A204.1 (cell line): Measurements from ENCODE around the gene CCDC57.
"Not testable (repeated sequence)": the region's sequence is repeated elsewhere in the genome, so short reads cannot be mapped to it uniquely, and the experiment has no call there.

Experiments
- FAIRE-seq: peaks from 2 replicates; lab custom pipeline; 2012; peaks lifted over from hg19 to GRCh38; lab: Jason Lieb, UNC

The CCDC57 gene

DNA sequence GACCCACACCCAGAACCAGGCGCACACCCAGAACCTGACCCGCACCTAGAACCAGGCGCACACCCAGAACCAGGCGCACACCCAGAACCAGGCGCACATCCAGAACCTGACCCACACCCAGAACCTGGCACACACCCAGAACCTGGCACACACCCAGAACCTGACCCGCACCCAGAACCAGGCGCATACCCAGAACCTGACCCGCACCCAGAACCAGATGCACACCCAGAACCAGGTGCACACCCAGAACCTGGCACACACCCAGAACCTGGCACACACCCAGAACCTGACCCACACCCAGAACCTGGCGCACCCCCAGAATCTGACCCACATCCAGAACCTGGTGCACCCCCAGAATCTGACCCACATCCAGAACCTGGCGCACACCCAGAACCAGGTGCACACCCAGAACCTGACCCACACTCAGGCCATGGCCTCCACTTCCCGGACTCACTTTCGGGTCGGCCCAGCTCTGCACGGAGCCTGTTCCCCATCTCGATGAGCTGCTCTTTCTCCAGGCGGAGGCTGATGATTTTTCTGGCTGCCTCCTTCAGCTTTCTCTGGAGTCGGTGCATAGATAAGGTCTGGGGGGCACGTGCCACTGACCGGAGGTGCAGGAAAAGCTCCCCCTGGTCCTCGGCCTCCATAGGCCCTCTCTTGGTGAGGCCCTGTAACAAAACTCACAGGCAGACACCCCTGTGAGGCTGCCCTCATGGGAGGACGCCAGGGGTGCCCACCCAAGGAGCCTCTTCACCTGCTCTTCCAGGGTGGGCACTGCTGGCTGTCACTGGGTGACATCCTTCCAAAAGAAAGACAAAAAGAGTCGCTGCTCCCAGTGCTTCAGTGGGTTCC is 61.3 kb downstream of the CCDC57 start:
- no peak for FAIRE-seq

GRCh38 chr17:82149401-82150099 is 63.1 kb downstream of the CCDC57 start:
- no peak for FAIRE-seq

- FAIRE-seq: no peak
Measured at GRCh38 chr17:82148997-82149396, 63.6 kb downstream of the CCDC57 start.

DNA sequence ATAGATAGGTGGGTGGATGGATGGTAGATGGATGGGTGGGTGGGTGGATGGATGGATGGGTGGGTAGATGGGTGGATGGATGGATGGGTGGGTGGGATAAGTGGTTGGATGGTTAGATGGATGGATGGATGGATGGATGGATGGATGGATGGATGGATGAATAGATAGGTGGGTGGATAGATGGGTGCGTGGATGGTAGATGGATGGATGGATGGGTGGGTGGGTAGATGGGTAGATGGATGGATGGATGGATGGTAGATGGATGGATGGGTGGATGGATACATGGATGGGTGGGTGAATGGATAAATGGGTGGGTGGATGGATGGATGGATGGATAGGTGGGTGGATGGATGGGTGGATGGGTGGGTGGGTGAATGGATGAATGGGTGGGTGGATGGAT is 64.6 kb downstream of the CCDC57 start:
- no peak for FAIRE-seq

DNA sequence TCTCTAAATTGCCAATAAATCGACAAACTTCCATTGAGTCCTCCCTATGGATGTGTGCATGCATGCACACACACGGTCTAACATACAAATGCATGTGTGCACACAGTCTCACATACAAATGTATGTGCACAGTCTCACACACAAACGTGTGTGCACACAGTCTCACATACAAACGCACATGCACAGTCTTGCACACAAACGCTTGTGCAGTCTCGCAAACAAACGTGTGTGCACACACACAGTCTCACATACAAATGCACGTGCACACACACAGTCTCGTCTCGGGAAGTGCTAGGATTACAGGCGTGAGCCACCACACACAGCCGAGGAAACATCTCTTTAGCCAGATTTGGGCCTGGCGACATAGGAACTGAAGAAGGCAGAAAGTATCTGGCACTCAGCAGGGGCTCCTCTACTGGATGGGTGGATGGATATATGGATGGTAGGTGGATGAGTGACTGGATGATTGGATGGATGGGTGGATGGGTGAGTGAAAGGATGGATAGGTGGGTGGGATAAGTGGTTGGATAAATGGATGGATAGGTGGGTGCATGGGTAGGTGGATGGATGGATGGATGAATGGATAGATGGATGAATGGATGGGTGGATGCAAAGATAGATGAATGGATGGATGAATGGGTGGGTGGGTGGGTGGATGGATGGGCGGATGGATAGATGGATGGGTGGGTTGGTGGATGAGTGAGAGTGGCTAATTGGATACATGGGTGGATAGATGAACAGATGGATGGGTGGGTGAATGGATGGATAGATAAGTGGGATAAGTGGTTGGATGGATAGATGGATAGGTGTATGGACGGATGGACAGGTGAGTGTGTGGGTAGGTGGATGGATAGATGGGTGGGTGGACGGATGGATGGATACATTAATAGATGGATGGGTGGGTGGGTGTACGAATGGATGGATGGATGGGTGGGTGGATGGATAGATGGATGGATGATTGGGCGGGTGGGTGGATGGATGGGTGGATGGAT is 65.7 kb downstream of the CCDC57 start:
- no peak for FAIRE-seq

DNA sequence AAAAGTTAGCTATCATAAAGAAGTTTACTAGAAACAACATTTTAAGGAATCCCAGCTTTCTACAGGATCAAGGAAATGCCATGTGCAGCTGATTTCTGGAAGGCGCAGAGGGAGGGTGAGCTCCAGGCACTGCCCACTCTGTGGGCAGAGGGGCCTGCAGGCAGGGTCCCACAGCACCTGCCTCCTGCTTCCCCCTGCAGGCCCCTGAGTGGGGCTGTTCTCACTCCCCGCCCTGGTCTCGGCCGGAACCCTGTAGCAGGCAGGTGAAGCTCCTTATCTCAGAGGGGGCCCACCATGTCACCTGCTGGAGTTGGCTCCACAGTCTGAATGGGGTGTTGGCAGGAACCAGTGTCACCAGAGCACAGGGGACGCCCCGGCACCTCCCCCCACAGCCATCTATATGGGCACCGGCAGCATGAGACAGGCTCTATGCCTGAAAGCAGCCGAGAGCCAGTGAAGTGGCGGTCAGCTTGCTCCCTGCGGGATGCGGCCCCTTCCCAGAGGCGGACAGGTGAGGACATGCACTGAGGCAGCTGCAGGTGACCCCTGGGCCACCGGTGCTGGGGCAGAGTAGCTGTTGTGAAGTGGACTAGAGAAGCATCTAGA is 67.0 kb downstream of the CCDC57 start:
- FAIRE-seq: no peak

DNA sequence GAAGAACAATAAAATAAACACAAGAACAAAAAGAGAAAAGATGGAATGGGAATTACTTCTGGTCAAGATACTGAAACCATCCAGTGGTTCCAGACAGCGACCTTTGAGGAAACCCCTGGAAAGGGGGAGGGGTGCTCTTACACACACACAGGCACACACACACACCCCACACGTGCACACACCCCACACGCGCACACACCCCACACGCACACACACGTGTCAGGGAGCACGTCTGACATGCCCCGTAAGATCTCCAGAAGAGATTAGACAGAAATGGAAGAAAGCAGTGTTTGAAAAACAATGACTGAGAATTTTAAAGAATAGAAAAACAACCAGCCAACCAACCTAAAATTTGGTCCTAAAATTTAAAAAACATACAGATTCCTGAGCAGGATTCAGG is 69.3 kb downstream of the CCDC57 start:
- no peak for FAIRE-seq

- FAIRE-seq: not testable (repeated sequence)
Measured at GRCh38 chr17:82139961-82140360, 72.7 kb downstream of the CCDC57 start.

- no peak for FAIRE-seq
Measured at GRCh38 chr17:82138511-82138992, 74.1 kb downstream of the CCDC57 start.

DNA sequence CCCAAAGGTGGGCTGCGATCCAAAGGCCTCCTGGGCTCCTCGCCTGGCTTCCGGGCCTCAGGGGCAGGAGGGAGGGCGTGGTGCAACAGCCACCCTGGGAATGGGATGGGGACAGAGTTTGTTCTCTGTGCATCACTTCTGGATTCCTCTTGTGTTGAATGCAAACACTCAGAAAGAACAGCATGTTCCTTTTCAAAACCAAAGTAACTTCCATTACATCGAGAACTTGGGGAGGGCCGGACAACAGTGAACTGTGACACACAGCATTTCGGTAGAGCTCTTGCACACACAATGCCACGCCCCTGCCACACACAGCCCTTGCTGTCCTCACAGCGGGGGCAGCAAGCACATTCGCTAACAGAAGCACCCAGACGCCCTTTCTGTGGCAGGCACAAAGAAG is 78.5 kb downstream of the CCDC57 start:
- FAIRE-seq: no peak

GRCh38 chr17:82133166-82133953 is 79.3 kb downstream of the CCDC57 start:
- not testable (repeated sequence) for FAIRE-seq

GRCh38 chr17:82129095-82129494 is 83.5 kb downstream of the CCDC57 start:
- FAIRE-seq: no peak

DNA sequence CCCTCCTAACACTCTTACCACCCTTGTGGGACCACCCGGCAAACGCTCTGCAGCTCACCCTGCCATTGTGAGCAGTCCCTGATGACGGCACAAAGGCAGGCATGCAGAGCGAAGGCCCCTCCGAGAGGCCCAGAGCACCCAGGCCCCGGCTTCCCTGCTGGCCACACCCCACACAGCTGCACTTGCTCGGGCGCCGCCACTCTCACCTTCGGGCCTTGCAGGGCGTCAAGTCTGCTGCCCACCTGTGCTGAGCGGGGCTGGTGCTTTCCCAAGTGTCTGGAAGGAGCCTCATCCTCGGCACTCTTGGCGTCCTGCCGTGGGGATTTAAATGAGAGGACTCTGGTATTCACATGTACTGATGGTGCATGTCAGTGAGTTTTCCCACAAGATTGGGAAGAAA is 84.4 kb downstream of the CCDC57 start:
- FAIRE-seq: no peak

DNA sequence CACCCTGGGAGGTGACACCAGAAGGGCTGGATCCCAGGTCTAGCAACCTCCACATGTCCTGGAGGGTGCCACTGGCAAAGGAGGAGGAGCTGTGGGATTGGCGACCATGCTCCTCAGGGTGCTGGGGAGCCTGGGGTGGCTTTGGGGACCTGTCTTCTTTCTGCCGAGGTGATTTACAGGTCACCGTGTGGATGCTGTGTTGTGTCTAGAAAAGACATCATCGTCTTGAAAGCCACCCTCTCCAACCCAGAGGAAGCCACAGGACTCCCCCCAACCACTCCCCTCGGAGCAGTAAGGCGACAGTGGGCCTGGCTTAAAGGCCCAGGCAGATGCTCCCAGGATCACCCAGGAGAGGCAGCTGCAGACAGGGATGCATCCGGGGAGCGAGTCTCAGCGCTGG is 84.9 kb downstream of the CCDC57 start:
- no peak for FAIRE-seq

DNA sequence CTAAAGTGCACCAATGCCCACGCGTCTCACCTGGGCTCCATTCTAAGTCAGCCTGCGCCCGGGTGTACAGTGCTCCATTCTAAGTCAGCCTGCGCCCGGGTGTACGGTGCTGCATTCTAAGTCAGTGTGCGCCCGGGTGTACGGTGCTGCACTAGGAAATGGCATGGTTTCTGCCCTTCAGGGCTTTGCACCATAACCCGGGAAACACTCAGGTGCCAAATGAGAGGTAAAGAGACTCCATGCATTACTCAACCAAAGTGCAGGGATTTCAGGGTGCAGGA is 85.4 kb downstream of the CCDC57 start:
- no peak for FAIRE-seq

DNA sequence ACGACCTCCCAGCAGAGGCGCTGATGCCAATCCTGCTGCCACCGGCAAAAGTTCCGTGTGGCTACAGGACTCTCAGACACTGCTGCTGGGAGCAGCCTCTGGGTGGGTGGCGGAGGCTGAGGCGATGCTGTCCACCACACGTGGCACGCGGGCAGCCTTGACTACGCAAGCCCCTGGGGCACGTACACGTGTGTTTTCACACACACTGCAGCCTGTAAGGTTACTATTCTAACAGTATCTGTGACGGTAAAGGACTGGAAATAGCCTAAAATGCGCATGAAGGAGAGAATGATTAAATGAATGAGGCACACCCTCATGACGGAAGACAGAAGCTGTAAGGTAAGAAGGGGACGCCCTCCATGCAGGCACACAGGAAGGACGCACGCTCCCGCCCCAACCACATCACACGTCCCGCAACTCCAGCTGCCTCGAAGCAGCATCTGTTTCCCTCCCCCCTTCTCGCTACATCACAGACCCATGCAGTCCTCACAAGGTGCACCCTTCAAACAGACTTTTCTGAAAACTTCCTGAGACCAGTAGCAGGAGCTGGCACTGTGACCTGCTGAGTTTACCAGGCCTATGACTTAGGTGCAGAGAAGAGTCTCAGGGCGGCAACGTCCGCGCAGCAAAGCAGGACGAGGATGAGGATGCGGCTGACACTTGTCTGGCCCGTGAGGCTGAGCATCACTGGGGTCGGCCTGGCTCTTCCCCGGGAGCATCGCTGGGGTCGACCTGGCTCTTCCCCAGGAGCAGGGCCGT is 85.9 kb downstream of the CCDC57 start:
- FAIRE-seq: no peak

DNA sequence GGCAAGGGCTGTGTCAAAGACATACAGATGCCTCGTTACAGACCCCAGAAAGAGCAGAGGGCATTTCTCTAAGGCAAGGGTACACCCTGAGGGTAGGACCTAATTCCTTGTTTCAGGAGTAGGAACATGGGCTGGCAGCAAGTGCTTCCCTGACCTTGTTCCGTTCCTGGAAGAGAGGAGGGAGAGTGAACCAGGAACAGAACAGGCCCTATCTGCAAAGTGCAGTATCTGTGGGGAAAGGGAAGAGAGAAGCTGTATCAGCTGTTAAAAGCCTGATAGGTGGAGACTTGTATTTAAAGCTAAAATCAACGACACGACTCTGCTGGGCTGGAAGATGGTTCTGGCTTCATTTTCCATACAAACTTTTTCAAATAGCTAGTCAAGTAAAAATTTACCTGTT is 88.5 kb downstream of the CCDC57 start:
- FAIRE-seq: no peak

- no peak for FAIRE-seq
Measured at GRCh38 chr17:82121660-82122629, 90.7 kb downstream of the CCDC57 start.

GRCh38 chr17:82121246-82121645 is 91.4 kb downstream of the CCDC57 start:
- FAIRE-seq: no peak
